K562 (cell line): ENCODE data around the gene PATJ. TPM values are rescaled to one million over a fixed set of nuclear protein-coding genes. Genes with fewer than 3 reads are reported as not detected.

ENCODE experiments used
- ARID3A ChIP-seq: IDR thresholded peaks from 2 replicates; pipeline ENCODE4 v1.6.1; 2012; ENCODE audit warnings: low read depth, low read length, improper control_type of control experiment, borderline replicate concordance
- REST ChIP-seq, 2 experiments: fragments of 450-650 bp; formaldehyde crosslinking in 1 of 2; IDR thresholded peaks; 2 replicates each; pipeline versions ENCODE4 v1.4.0 to v1.6.1; 2014 to 2020; ENCODE audit warnings: mild to moderate bottlenecking in 2 of 2, borderline replicate concordance in 1 of 2, low read depth in 1 of 2
- SMARCC2 ChIP-seq: fragments of 450-650 bp; IDR thresholded peaks from 2 replicates; pipeline ENCODE4 v1.6.1; 2017; ENCODE audit warnings: antibody characterized with exemption, moderate library complexity, mild to moderate bottlenecking, low read depth
- ZBTB7A ChIP-seq: IDR thresholded peaks from 2 replicates; pipeline ENCODE4 v1.6.1; 2011; ENCODE audit warnings: low read depth, mild to moderate bottlenecking, low read length, moderate library complexity, borderline replicate concordance; ENCODE audit not compliant: control insufficient read depth
- polyA plus RNA-seq, 8 experiments: library from polyadenylated mRNA; depleted of rRNA in 4 of 8; stranded (reverse) in 5 of 8; unstranded in 3 of 8; fragments of >200 nt; fragmentation: Nextera tagmentation in 2 of 8; fragmentation: Illumina TruSeq in 1 of 8; extraction: Ambion mirVana in 2 of 8; extraction: Trizol in 1 of 8; gene quantifications; 2 replicates each; pipeline versions ENCODE4 v1.2.1 to v1.2.3, GENCODE V29; 2011 to 2014; ENCODE audit warnings: inconsistent platforms in 1 of 8, missing spikeins in 1 of 8
- total RNA-seq, 7 experiments: library from RNA; depleted of rRNA in 6 of 7; stranded (reverse); fragments of >200 nt in 6 of 7; fragmentation: Illumina TruSeq in 2 of 7; extraction: Trizol in 2 of 7; gene quantifications; 2 replicates each; pipeline versions ENCODE4 v1.2.1 to v1.2.3, GENCODE V29; 2011 to 2021; ENCODE audit warnings: low replicate concordance in 1 of 7
- TF ChIP-seq, protein P1 (sequence below), 3 experiments: IDR thresholded peaks in 2 of 3; conservative IDR thresholded peaks in 1 of 3; 2 replicates each; pipeline ENCODE4 v1.5.1; 2011 to 2012; ENCODE audit warnings: low read length in 3 of 3, mild to moderate bottlenecking in 3 of 3, control low read depth in 2 of 3, improper control_type of control experiment in 1 of 3, inconsistent platforms in 1 of 3, low read depth in 1 of 3, mixed read lengths in 1 of 3, moderate library complexity in 1 of 3; ENCODE audit not compliant: insufficient read depth in 2 of 3

PATJ gene
- total and polyA plus RNA-seq, 9 of the 15 experiments (the other 6 are each of a cell fraction or from before 2014, with no cell fraction given), result 0.22 TPM; not detected in 8

- peak; percentile 71; the same call in 1 of the 2 replicates for TF ChIP-seq ARID3A
- no peak for TF ChIP-seq SMARCC2
- TF ChIP-seq, protein P1, sequence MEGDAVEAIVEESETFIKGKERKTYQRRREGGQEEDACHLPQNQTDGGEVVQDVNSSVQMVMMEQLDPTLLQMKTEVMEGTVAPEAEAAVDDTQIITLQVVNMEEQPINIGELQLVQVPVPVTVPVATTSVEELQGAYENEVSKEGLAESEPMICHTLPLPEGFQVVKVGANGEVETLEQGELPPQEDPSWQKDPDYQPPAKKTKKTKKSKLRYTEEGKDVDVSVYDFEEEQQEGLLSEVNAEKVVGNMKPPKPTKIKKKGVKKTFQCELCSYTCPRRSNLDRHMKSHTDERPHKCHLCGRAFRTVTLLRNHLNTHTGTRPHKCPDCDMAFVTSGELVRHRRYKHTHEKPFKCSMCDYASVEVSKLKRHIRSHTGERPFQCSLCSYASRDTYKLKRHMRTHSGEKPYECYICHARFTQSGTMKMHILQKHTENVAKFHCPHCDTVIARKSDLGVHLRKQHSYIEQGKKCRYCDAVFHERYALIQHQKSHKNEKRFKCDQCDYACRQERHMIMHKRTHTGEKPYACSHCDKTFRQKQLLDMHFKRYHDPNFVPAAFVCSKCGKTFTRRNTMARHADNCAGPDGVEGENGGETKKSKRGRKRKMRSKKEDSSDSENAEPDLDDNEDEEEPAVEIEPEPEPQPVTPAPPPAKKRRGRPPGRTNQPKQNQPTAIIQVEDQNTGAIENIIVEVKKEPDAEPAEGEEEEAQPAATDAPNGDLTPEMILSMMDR (IDR thresholded peaks at IDR 0.05 in 2 of 3, conservative IDR thresholded peaks at IDR 0.05 in 1 of 3; ENCODE audit: insufficient read depth in 2 of 3, low read depth in 1 of 3, low read length in 3 of 3), result peak; percentile 69 to 86 (median 84)
- peak; percentile 40; the same call in 1 of the 2 replicates for TF ChIP-seq REST (IDR thresholded peaks at IDR 0.05; ENCODE audit: borderline replicate concordance)
- no peak for TF ChIP-seq REST (CRISPR knock-in tag; IDR thresholded peaks at IDR 0.05; ENCODE audit: low read depth)
- TF ChIP-seq ZBTB7A, result no peak
These were observed 340.4 kb downstream of the PATJ start (continued) for GRCh38 chr1:62082456-62083363.
